ENCODE measurements around the gene VWF.

Gene VWF

DNA sequence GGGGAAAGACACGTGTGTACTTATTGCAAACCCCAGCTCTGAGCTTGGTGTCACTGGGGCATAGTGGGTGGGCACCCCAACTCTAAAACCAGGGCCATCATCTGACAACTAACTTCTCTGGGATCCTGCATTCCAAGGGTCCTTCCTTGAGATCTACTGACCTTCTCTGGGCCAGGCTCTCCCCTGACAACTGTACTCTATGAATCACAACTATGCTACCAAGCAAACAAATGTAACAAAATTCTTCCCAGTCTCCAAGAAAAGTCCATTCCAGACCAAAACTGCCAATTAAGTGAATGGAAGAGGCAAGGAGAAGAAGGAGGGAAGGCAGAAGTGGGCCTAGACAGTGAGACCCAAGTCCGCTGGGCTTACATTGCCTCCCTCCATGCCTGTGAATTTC is 38.2 kb downstream of the VWF start:
- no peak for DNase-seq (ENCODE audit: low read depth in 2 of 2)
- H3K4me3 ChIP-seq (replicated peaks in 1 of 2; ENCODE audit: low read depth in 2 of 2, low read length in 2 of 2): no peak overlapping the region
- TF ChIP-seq CTCF (IDR thresholded peaks at IDR 0.05; ENCODE audit: low read depth, low read length): no peak

DNA sequence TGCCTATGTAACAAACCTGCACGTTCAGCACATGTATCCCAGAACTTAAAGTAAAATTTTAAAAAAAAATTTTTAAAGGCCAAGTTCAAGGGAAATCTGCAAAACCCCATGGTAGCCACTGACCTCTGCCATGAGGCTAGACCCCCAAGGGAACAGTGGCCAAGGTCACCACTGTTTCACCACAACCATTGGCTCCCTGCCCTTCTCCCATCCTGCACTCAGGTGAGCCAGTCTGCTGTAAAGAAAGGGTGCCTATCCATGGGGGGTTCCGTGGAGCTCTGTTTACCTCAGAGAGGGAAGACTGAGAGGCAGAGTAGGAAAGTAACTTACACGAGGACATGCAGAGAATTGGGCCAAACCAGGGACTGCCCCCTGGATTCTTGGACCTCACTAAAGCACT is 38.6 kb downstream of the VWF start:
- DNase-seq (ENCODE audit: low read depth in 2 of 2): no peak
- no peak for TF ChIP-seq CTCF (IDR thresholded peaks at IDR 0.05; ENCODE audit: low read depth, low read length)
- H3K4me3 ChIP-seq (replicated peaks in 1 of 2; ENCODE audit: low read depth in 2 of 2, low read length in 2 of 2): no peak overlapping the region

- TF ChIP-seq CTCF (IDR thresholded peaks at IDR 0.05; ENCODE audit: low read depth, low read length): no peak
- no peak overlapping the region for H3K4me3 ChIP-seq (replicated peaks in 1 of 2; ENCODE audit: low read depth in 2 of 2, low read length in 2 of 2)
- no peak for DNase-seq (ENCODE audit: low read depth in 2 of 2)
These were observed 39.5 kb downstream of the VWF start for GRCh38 chr12:6084969-6085450.

DNA sequence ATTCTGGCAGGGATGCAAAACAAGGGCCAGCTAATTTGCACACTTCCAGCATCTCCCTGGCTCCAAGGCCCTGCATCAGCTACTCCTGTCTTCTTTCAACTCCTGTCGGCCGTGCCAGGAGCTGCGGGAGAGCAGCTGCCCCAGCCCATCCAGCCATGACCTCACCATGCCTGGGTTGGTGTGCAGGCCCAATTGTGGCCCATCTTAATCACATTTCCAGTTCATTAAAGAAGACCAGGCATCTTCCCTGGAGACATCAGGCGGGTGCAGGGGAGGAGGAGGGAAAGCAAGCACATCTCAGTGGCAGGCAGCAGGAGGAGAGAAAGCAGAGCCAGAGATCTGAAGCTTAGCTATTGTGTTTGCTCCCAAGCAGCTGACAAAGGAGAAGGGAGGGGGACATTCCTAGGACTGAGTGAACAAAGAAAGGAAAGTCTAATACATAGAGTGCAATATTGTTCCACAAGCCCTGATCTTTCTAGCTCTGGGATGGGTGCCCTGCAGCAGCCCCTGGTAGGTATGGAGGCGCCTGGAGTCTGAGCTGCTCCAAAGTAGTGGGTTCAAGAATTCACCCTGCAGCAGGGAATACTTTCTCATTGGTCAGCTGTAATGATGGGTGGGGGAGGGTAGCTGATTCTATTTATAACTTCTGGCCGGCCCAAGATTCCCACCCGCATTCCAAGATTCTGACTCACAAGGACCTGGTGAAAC is 40.1 kb downstream of the VWF start:
- no peak overlapping the region for H3K4me3 ChIP-seq (replicated peaks in 1 of 2; ENCODE audit: low read depth in 2 of 2, low read length in 2 of 2)
- DNase-seq (ENCODE audit: low read depth in 2 of 2): peak; percentile 78 to 80
- no peak for TF ChIP-seq CTCF (IDR thresholded peaks at IDR 0.05; ENCODE audit: low read depth, low read length)

DNA sequence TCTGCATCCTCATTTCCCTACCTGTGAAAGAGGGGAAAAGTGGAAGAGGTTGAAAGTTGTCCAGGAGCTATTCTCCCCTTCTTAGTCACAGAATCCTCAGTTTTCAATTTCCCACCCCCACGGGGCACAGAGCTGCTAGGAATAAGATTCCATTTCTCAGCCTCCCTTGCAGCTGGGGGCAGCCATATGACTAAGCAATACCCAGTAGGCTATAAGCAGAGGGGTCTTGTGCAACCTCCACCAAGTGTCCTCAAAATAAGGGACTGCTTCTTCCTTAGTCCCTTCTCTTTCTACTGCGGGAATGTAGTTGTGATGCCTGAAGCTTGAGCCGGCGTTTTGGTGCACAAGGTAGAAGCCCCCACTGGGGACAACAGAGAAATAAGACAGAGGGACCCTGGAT is 40.9 kb downstream of the VWF start:
- no peak for DNase-seq (ENCODE audit: low read depth in 2 of 2)
- no peak overlapping the region for H3K4me3 ChIP-seq (replicated peaks in 1 of 2; ENCODE audit: low read depth in 2 of 2, low read length in 2 of 2)
- no peak for TF ChIP-seq CTCF (IDR thresholded peaks at IDR 0.05; ENCODE audit: low read depth, low read length)

- DNase-seq (ENCODE audit: low read depth in 2 of 2): no peak
- no peak overlapping the region for H3K4me3 ChIP-seq (replicated peaks in 1 of 2; ENCODE audit: low read depth in 2 of 2, low read length in 2 of 2)
- no peak for TF ChIP-seq CTCF (IDR thresholded peaks at IDR 0.05; ENCODE audit: low read depth, low read length)
These were observed 41.9 kb downstream of the VWF start for GRCh38 chr12:6082613-6083012.
